ACC112 (cell line): ENCODE measurements around the gene TPRN.

Experiments
- H2AFZ ChIP-seq: fragments of 200-600 bp; sonication (generic); one replicate; pipeline ENCODE4 v1.6.0; 2017; ENCODE audit warnings: antibody characterized with exemption, low read length; ENCODE audit not compliant: unreplicated experiment
- H3K27ac ChIP-seq: fragments of 200-600 bp; sonication (generic); 2 replicates; pipeline ENCODE4 v1.5.1; 2014; ENCODE audit warnings: low read depth, mild to moderate bottlenecking, antibody characterized with exemption, low read length, moderate library complexity
- H3K27me3 ChIP-seq: fragments of 200-600 bp; sonication (generic); 2 replicates; pipeline ENCODE4 v1.6.1; 2014; ENCODE audit warnings: mild to moderate bottlenecking, antibody characterized with exemption, low read length, moderate library complexity, mixed read lengths; ENCODE audit not compliant: insufficient read depth
- H3K36me3 ChIP-seq: fragments of 200-600 bp; sonication (generic); 2 replicates; pipeline ENCODE4 v1.6.1; 2016; ENCODE audit warnings: mild to moderate bottlenecking, antibody characterized with exemption, low read length, moderate library complexity, mixed read lengths; ENCODE audit not compliant: insufficient read depth
- H3K4me1 ChIP-seq: fragments of 200-600 bp; sonication (generic); one replicate; pipeline ENCODE4 v1.6.1; 2016; ENCODE audit warnings: low read length, mixed read lengths; ENCODE audit not compliant: insufficient read depth, unreplicated experiment, control insufficient read depth
- H3K4me3 ChIP-seq: fragments of 200-600 bp; sonication (generic); 2 replicates; pipeline ENCODE4 v1.5.1; 2014; ENCODE audit warnings: mild to moderate bottlenecking, low read depth, low read length
- H3K79me2 ChIP-seq: fragments of 200-600 bp; sonication (generic); one replicate; pipeline ENCODE4 v1.6.0; 2016; ENCODE audit warnings: low read length; ENCODE audit not compliant: control insufficient read depth, unreplicated experiment, insufficient read depth

Gene TPRN

GRCh38 chr9:137234758-137235423 lies 34.4 kb upstream of the TPRN start:
- H3K36me3 ChIP-seq = no peaks in the 10 kb centered on the region
- H3K27ac ChIP-seq = no peak overlapping the region
- no peak overlapping the region for H3K4me3 ChIP-seq
- no peak overlapping the region for H2AFZ ChIP-seq
- H3K4me1 ChIP-seq = peaks cover 14% of the 10 kb centered on the region
- H3K79me2 ChIP-seq = peaks cover 13% of the 10 kb centered on the region
- no peaks in the 10 kb centered on the region for H3K27me3 ChIP-seq

GRCh38 chr9:137234055-137234697 lies 33.6 kb upstream of the TPRN start:
- Histone ChIP-seq H3K27me3 (no peaks in the 10 kb centered on the region), H3K4me3 (no peak overlapping the region), H3K27ac (no peak overlapping the region), H3K36me3 (no peaks in the 10 kb centered on the region), H2AFZ (no peak overlapping the region), H3K4me1 (peaks cover 14% of the 10 kb centered on the region), H3K79me2 (peaks cover 13% of the 10 kb centered on the region)

- Histone ChIP-seq H3K79me2 (peaks cover 5% of the 10 kb centered on the region), H3K4me3 (no peak overlapping the region), H3K4me1 (peaks cover 7% of the 10 kb centered on the region), H3K27ac (no peak overlapping the region), H3K36me3 (no peaks in the 10 kb centered on the region), H2AFZ (no peak overlapping the region), H3K27me3 (no peaks in the 10 kb centered on the region)
Observed at GRCh38 chr9:137233143-137233980, 32.8 kb upstream of the TPRN start.

- no peak overlapping the region for H3K4me3 ChIP-seq
- H3K27me3 ChIP-seq = no peaks in the 10 kb centered on the region
- peaks cover 4% of the 10 kb centered on the region for H3K4me1 ChIP-seq
- peaks cover 2% of the 10 kb centered on the region for H3K79me2 ChIP-seq
- no peak overlapping the region for H2AFZ ChIP-seq
- H3K36me3 ChIP-seq = no peaks in the 10 kb centered on the region
- no peak overlapping the region for H3K27ac ChIP-seq
Observed at GRCh38 chr9:137232510-137232909, 32.0 kb upstream of the TPRN start.

- Histone ChIP-seq H3K4me1 (peaks cover 8% of the 10 kb centered on the region), H3K27ac (no peak overlapping the region)
Observed at GRCh38 chr9:137232101-137232500, 31.6 kb upstream of the TPRN start.

GRCh38 chr9:137231372-137232039 lies 31.0 kb upstream of the TPRN start:
- H3K4me3 ChIP-seq = no peak overlapping the region
- no peak overlapping the region for H3K27ac ChIP-seq
- no peak overlapping the region for H2AFZ ChIP-seq
- no peaks in the 10 kb centered on the region for H3K36me3 ChIP-seq
- no peaks in the 10 kb centered on the region for H3K27me3 ChIP-seq
- H3K79me2 ChIP-seq = no peaks in the 10 kb centered on the region
- peaks cover 9% of the 10 kb centered on the region for H3K4me1 ChIP-seq

More at GRCh38 chr9:137232101-137232500, 31.6 kb upstream of the TPRN start:
- no peak overlapping the region for H3K4me3 ChIP-seq
- no peaks in the 10 kb centered on the region for H3K27me3 ChIP-seq
- H3K79me2 ChIP-seq = no peaks in the 10 kb centered on the region
- no peak overlapping the region for H2AFZ ChIP-seq
- H3K36me3 ChIP-seq = no peaks in the 10 kb centered on the region

GRCh38 chr9:137230705-137231371 lies 30.3 kb upstream of the TPRN start, which contains the start of gene SLC34A3:
Gene SLC34A3 (plus strand): TSS chr9:137230901. CDS start chr9:137231703, 802 bp downstream.
- Histone ChIP-seq H3K27me3 (no peaks in the 10 kb centered on the region), H2AFZ (no peak within 1 kb of the TSS), H3K27ac (no peak within 1 kb of the TSS), H3K36me3 (no peaks in the 10 kb centered on the region), H3K4me1 (peaks cover 8% of the 10 kb centered on the region), H3K4me3 (no peak within 1 kb of the TSS), H3K79me2 (no peaks in the 10 kb centered on the region)

GRCh38 chr9:137229903-137230704 lies 29.6 kb upstream of the TPRN start:
- Histone ChIP-seq H3K4me3 (no peak overlapping the region), H3K27me3 (no peaks in the 10 kb centered on the region), H3K4me1 (peaks cover 11% of the 10 kb centered on the region), H3K27ac (no peak overlapping the region), H3K79me2 (no peaks in the 10 kb centered on the region), H2AFZ (no peak overlapping the region), H3K36me3 (no peaks in the 10 kb centered on the region)

- no peak overlapping the region for H2AFZ ChIP-seq
- no peaks in the 10 kb centered on the region for H3K79me2 ChIP-seq
- H3K36me3 ChIP-seq = no peaks in the 10 kb centered on the region
- no peak overlapping the region for H3K27ac ChIP-seq
- H3K27me3 ChIP-seq = no peaks in the 10 kb centered on the region
- H3K4me1 ChIP-seq = peaks cover 18% of the 10 kb centered on the region
- no peak overlapping the region for H3K4me3 ChIP-seq
Observed at GRCh38 chr9:137228968-137229896, 28.7 kb upstream of the TPRN start.
